NCI-H2171 (cell line): Measurements from ENCODE around the gene HEATR5B.
A peak's percentile ranks its signal among the peaks of the same experiment; 100 is the strongest.
"Not testable (repeated sequence)": the region's sequence is repeated elsewhere in the genome, so short reads cannot be mapped to it uniquely, and the experiment has no call there.

Experiments used
- DNase-seq: peaks from one replicate; lab custom pipeline; 2025; lab: John Stamatoyannopoulos, UW

Gene HEATR5B

DNA sequence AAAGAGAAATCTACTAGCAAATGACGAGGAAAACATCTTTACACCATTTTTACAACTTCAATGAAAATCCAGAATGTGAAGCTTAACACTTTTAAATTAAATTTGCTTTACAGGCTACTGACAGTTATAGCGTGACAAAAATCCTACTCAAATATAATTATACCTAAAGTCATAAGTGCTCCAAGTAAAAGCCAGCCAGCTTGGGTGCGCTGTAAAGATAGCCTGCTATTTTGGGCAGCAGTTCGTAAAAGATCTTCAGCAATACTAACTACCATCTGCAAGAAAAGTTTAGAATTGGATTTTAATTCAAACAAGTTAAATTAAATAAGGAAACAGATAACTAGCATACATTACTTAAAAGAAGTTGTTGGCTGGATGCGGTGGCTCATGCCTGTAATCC is 22.4 kb downstream of the HEATR5B start:
- DNase-seq = no peak

DNA sequence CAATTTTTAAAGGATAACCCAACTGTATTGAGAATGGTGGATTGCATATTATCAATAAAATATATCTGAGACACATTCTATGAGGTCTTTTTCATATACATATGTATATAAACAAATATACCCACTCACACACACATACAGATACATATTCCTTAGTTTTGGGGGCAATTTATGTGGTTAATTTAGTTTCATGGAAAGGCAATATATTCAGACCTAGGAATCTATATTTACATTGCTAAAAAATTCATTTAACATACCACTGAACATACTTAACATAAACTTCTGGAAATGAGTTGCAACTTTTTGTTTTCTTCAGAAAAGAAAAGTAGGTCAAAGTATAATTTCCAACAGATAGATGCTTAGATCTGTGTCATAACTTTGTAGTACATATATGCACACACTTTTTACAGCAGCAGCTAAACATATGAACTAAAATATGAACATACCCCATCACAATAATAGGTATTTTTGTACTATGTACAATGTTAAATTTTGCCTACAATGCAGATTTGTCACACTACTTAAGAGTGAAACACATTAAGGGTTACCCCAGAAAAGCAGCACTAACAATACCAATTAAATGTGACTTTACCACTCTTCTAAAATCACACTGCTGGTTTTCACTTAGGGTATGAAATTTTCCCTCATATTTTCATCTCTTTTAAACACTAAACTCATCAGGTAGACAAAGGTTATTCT is 23.0 kb downstream of the HEATR5B start:
- no peak for DNase-seq

DNA sequence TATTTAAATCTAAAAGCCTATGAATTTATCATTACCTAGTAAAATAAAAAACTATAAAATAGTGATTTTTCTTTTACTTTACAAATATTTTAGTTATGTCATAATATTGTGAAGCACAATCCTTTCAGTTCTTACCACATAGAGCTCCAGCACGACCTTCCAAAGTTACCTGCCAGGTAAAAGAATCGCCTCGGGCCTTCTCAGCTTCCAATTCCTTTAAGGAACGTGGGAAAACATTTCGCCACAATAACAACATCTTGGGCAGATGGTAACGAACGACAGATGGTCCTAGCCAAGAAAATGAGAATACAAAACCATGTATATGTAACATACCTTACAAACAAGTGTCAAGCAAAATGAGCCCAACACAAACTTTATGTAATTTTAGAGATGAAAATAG is 23.7 kb downstream of the HEATR5B start:
- DNase-seq = peak; percentile 9

DNA sequence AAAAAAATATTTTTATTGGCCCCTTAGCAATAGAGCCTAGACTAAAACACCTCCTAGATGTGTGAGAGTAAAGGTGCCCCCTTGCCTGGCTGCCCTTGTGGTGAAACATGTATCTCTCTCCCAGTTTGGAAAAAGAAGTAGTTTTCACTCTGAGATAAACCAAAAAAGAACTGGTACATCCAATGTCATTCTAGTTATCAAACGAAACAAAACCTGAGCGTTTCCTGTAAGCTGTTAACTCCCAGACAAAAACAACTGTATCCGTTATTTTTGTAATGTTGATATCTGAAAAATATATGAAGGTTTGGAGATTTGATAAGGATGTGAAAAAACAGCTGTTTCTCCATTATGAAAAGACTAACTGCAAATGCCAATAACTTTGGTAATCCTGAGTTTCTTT is 24.3 kb downstream of the HEATR5B start:
- no peak for DNase-seq

DNA sequence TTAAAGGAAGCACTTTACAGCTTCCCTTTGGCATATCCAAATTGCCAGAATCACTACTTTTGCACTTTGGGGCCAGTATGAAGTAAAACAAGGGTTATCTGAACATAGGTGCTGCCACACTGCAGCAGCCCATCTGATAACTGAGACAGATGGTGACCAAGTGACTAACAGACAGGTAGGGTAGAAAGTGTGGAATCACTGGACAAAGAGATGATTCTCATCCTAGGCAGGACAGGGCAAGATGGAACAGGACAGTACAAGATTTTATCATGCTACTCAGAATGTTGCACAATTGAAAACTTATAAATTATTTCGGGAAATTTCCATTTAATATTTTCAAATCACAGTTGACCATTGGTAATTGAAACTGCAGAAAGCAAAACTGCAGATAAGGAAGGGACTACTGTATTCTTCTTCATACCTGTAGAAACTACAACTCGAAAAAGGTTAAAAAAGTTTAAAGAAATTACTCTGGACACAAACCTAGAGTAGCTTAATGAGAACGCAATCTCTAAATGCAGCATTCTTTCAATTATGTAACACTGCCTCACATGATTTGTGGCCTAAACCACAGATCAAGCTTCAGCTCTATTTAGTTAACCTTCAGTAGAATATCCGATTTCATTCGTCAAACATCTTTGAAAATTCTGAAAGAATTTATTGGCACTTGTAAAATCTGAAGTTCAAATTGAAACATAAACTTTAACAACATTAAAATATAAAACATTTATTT is 31.4 kb downstream of the HEATR5B start:
- DNase-seq = no peak

DNA sequence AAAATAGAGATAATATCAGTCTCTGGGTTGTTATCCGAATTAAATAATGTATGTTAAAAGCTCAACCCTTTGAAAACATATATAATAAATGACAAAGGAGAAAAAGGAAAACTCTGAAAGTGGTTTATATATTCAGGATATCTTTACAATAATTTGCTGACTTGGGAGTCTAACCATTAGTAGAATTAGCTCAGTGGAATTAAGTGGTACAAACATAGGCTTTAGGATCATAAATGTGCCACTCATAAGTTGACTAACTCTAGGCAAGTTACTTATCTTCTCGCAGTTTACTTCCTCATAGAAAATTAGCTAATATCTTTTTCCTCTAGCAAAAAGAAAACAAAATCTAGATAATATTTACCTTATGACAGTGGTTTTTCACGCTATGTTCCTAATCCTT is 44.6 kb downstream of the HEATR5B start:
- DNase-seq = no peak

DNA sequence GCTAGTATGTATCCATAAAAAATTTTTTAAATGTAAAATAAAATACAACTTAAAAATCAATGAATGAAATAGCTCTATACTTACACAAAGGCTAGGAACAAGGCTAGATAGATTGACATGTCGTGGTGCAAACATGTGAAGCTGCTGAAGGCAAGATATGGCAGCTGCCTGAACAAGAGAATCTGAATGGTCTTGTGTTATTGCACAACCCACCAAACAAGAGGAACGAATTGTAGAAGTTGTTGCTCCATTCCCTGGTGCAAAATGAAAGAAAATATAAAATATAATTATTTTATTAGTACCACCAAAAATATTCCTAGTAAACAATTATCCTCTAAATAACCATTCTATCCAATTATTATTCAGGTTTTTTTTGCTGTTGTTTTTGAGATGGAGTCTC is 46.4 kb downstream of the HEATR5B start:
- no peak for DNase-seq

DNA sequence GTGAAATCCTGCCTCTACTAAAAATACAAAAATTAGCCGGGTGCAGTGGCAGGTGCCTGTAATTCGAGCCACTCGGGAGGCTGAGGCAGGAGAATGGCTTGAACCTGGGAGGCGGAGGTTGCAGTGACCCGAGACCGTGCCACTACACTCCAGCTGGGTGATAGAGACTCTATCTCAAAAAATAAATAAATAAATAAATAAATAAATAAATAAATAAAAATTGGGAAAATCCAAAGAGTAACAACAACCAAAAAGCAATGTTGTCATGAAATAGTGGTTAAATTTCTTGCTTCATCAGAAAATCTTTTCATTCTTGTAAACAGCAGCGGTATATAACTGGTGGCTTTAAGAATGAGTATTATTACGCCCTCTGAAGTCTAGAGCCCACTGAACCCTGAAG is 54.4 kb downstream of the HEATR5B start:
- DNase-seq = no peak

DNA sequence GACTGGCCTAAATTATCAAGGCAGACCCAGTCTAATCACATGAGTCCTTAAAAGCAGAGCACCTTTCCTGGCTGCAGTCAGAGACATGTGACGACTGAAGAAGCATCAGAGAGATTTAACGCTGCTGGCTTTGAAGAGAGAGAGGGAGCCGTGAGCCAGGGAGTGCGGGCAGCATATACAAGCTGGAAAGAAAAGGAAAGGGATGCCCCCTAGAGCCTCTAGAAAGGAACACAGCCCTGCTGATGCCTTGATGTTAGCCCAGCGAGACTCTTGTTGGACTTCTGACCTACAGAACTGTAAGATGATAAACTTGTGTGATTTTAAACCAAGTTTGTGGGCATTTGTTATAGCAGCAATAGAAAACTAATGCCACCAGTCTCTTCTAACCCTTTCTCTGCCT is 58.1 kb downstream of the HEATR5B start:
- DNase-seq = no peak

DNA sequence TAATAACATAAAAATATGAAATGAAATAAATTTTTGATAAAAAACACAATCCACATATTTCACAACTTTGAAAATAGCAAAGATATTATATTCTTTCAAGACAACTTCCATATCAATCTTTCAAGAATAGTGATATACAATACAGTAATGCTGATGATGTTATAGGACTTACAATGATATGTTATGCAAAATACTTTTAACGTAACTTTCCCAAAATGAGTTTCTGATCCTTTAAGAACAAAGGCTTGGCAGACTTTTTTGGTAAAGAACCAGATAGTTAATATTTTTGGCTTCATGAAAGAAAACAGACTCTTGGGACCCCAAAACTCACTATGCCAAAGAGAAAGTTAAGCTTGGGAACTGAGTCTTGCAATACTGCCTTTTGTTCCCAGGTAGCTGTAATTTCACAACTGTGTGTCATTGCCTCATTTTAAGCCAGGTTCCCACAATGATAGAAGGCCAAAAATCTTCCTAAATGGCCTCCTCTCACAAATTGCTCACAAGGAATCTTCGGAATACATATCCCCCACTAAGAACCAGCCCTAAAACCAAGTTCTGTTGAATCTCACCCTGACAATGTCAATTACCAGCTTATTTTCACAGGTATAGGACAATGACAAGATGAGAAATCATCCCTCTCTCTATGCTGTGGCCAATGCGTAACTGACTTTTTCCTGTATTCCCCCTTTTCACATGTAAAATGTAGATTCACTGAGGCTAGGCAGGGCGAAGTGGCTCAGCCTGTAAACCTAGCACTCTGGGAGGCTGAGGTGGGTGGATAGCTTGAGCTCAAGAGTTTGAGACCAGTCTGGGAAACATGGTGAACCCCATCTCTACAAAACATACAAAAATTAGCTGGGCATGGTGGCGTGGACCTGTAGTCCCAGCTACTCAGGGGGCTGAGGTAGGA is 63.0 kb downstream of the HEATR5B start:
- DNase-seq = no peak

DNA sequence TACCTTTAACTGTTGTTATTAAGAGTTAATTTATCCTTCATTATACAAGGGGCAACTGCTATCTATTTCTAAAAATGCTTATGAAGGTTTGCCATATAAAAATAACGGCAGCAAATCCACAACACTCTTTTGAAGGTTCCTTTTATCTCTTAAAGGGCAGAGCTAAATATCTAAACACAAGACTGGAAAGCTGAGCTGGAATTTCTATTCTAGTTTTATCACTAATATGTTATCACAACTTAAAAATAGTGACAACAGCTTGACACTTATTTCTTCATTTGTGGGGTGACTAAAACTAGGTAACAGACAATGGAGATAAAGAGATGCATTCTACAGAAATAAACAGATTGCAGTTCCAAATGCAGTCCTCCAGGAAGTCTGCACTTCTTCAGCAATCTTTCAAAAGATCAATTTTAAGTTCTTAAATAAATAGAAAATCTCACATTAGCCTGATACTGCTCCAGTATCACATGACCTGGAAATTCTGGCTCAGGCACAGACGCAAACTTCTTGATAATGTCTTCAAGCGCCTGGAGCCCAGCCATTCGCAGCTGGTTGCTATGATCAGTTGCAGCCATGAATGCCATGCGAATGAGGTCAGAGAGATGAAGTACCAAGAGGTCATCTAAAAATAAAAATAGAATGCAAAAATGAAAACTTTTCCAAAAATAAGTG is 63.8 kb downstream of the HEATR5B start:
- no peak for DNase-seq

DNA sequence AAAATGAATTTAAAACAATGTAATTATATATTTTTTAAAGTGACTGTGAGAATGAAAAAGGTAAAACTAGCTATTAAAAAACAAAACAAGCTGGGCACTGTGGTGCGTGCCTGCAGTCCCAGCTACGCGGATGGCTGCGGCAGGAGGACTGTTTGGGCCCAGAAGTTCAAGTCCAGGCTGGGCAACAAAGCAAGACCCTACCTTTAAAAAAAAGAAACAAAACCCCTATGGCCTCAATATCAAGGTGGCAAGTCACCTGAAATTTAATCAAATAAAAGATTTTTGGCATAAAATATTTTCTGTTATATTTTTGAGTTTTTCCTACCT is 70.9 kb downstream of the HEATR5B start:
- DNase-seq = no peak

DNA sequence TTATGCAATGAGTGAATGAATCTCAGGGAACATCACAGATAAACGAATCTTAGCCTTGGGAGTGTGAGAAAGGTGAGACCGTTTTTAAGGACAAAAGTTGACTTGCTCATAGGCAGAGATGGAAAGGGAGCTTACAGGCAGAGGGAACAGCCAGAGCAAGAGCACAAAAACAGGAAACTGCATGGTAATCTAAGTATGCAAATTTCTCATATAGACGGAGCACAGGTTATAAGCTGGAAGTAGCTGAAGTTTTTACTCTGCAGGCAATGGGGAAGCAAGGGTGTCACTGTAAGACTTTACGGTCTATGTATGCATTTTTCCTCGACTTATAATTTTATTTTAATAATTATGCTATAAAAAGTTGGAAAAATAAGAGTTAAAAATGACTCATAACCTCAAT is 73.0 kb downstream of the HEATR5B start:
- no peak for DNase-seq

DNA sequence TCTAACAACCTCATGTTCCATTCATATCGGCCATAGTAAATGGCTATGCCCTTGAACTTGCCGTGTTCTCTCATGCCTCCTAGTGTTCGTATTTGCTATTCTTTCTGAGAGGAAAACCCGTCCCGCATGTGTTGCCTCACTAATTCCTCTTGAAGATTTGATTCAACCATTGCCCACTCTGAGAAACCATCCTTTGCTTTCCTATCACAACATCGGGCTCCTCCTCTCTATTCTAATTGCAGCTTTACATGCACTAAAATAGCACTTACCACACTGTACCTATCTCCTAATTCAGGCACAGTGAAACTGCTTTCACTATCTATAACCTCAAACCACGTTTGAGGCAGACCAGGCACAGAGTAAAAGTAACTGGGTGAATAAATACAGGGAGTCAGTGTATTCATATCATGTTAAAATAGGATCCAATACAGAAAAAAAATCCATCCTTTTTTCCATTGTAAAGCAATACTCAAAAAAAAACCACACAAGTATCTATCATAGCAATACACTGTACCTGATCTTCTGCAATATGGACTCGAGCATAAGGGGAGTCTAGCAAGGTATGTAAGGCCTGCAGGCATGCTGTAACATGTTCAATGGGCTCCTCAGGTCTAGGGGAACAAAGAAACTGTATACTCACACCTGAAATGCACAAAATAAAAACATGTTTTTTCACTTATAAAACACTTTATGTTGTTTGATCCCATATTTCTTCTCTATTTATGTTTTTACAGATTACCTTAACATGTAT is 78.9 kb downstream of the HEATR5B start:
- no peak for DNase-seq

DNA sequence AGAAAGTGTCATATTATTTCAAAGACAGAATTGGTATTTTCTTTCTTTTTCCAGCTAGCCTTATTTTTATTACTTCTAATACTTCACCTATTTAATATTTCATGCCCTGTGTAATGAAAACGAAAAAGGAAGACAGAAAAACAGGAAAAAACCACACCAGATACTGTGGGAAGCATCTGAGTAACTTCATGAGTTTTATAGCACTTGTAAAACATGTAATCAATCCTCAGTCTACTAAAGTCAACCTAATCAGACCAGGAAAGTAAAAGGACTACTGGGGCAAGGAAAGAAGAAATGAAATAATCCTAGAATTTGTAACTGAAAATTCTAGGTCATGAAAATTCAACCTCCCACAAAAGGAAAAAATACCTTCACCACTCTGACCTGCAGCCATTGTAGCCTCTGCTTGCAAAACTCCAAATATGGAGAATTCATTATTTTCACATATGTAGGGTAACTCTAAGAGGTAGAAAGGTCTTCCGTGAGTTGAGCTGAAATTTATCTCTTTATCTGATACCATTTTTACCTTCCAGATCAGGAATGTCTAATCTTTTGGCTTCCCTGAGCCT is 83.1 kb downstream of the HEATR5B start:
- DNase-seq = no peak

DNA sequence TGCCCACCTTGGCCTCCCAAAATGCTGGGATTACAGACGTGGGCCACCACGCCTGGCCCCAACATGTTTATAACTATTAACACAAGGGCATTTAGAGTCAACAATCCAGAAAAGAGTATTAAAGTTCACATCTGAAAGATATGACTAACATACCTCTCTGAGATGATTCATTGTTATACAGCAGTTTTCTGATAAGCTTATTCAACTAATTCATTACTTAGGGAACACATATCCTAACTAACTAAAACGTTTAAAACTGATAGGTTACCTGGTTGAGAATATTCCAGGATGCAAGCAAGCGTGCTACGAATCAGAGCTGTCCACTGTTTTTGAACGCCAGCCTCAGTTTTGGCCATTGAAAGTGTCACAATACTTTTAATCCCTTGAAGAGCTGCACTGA is 83.9 kb downstream of the HEATR5B start:
- DNase-seq = no peak

DNA sequence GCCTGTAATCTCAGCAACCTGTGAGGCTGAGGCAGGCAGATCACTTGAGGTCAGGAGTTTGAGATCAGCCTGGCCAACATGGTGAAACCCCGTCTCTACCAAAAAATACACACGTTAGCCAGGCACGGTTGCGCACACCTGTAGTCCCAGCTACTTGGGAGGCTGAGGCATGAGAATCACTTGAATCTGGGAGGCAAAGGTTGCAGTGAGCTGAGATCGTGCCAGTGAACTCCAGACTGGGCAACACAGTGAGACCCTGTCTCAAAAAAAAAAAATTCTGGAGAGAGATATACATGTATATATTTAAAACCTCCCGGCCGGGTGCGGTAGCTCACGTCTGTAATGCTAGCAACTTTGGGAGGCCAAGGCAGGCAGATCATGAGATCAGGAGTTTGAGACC is 84.8 kb downstream of the HEATR5B start:
- not testable (repeated sequence) for DNase-seq

DNA sequence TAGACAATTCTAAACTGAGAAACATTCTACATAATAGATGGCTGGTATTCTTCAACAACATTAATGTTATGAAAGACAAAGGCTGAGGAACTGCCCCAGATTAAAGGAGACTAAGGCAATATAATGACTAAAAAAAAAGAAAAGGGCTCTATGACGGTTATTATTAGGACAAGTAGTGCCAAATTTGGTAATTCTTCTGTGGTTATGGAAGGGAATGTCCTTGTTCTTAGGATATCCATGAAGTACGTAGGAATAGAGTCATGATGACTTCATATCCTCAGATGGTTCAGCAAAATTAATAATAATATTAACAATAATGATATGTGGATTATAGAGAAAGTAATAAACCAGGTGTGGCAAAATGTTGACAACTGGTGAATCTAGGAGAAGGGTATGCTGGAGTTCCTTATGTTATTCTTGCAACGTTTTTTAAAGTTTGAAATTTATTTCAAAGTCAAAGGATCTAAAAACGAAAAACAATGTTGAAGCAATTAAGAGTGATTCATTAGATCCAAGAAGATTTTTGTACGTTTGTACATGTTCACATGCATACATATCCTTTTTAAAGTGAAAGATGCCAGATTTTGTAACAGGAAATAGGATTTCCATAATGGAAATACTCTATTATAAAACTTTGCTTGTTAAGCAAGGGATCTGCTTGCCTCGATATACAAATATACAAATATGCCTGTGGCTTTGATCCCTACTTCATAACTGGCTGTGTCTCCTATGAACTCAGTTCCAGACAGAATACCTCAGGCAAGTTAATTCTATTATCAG is 90.1 kb downstream of the HEATR5B start:
- no peak for DNase-seq

DNA sequence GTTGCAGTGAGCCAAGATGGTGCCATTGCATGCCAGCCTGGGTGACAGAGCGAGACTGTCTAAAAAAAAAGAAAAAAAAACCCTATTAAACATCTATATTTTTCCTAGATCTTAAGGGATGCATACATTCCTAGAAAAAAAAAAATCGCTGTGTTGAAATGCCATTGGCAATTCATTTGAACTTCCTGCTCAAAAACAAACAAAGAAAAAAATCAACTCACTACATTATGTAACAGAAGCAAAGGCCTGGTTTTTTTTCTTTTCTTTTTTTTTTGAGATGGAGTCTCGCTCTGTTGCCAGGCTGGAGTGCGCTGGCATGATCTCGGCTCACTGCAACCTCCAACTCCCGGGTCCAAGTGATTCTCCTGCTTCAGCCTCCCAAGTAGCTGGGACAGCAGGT is 96.2 kb downstream of the HEATR5B start:
- DNase-seq = no peak

DNA sequence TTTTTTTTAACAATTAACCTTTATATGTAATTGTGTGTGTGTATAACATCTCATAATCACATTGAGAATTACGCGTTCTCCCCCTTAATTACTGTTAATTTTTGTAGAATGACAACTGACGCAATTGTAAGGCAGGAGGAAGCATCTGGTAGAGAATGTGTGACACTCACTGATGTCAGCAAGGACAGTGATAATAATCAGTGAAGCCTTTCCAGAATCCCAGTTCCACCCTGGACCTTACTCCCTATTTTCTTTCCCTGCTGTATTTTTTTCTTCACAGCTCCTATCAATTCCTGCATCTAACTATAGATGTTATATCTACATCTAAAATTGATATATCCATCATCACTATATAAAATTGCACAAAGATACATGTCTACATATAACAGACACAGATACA is 101.7 kb downstream of the HEATR5B start:
- no peak for DNase-seq

DNA sequence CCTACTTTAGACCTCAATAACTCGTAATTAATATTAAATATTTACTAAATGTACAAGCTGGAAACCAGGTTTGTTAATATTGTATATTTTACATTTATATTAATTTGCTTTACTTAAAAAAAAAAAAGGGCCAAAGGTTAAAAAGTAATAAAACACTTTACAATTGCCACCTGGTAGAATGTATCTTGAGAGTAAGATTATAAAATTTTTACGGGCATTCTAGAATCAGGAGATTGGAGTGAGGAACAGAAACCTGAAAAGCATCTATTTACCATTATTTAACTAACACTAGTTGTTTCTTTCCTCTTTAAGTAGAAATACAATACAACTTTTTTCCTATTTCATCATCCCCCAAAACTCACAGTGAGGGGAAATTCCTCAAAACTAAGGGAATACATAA is 102.3 kb downstream of the HEATR5B start:
- no peak for DNase-seq
